HepG2 (cell line): ENCODE data around the gene NARS2. TPM values are rescaled to one million over a fixed set of nuclear protein-coding genes. Genes with fewer than 3 reads are reported as not detected.

Experiments used
- CBX2 ChIP-seq, 2 experiments: fragments of 200-600 bp in 1 of 2; sonication (generic); formaldehyde crosslinking in 1 of 2; IDR thresholded peaks; 2 replicates each; pipeline versions ENCODE4 v1.7.0 to v1.8.1; 2018 to 2022; ENCODE audit warnings: low read depth in 2 of 2, low read length in 1 of 2, mild to moderate bottlenecking in 1 of 2, missing genetic modification reagents in 1 of 2
- HMG20A ChIP-seq: IDR thresholded peaks from 2 replicates; pipeline ENCODE4 v1.6.1; 2016; ENCODE audit warnings: borderline replicate concordance
- ZNF839 ChIP-seq: sonication (generic); formaldehyde crosslinking; IDR thresholded peaks from 2 replicates; pipeline ENCODE4 v1.4.0; 2020; ENCODE audit warnings: missing genetic modification reagents, mild to moderate bottlenecking, borderline replicate concordance
- polyA plus RNA-seq, 8 experiments: library from polyadenylated mRNA; depleted of rRNA in 3 of 8; stranded (reverse) in 7 of 8; unstranded in 1 of 8; fragments of >200 nt; fragmentation: Illumina TruSeq in 4 of 8; extraction: Trizol in 4 of 8; gene quantifications; 2 replicates each; pipeline versions ENCODE4 v1.2.1 to v1.2.3, GENCODE V29; 2011 to 2016; ENCODE audit warnings: low read depth in 4 of 8, missing spikeins in 1 of 8, mixed read lengths in 1 of 8; ENCODE audit not compliant: insufficient read depth in 1 of 8
- total RNA-seq, 5 experiments: library from RNA; depleted of rRNA; stranded (reverse); fragments of >200 nt; fragmentation: Illumina TruSeq; extraction: Trizol; gene quantifications; 2 replicates each; pipeline ENCODE4 v1.2.3, GENCODE V29; 2016; ENCODE audit warnings: low read depth in 1 of 5
- TF ChIP-seq, protein P1 (sequence below): sonication (generic); formaldehyde crosslinking; IDR thresholded peaks from 2 replicates; pipeline ENCODE4 v1.4.0; 2020; ENCODE audit warnings: missing genetic modification reagents, borderline replicate concordance
- TF ChIP-seq, protein P2 (sequence below): fragments of 450-650 bp; IDR thresholded peaks from 2 replicates; pipeline ENCODE4 v1.6.1; 2017; ENCODE audit warnings: mild to moderate bottlenecking
- TF ChIP-seq, protein P3 (sequence below): IDR thresholded peaks from 2 replicates; pipeline ENCODE4 v1.6.1; 2016; ENCODE audit warnings: low read depth, missing genetic modification reagents, missing compliant biosample characterization

The NARS2 gene
- total and polyA plus RNA-seq, 2 of the 13 experiments (the other 11 are each of a cell fraction or from before 2014, with no cell fraction given) = 45.9 to 65.0 TPM

DNA sequence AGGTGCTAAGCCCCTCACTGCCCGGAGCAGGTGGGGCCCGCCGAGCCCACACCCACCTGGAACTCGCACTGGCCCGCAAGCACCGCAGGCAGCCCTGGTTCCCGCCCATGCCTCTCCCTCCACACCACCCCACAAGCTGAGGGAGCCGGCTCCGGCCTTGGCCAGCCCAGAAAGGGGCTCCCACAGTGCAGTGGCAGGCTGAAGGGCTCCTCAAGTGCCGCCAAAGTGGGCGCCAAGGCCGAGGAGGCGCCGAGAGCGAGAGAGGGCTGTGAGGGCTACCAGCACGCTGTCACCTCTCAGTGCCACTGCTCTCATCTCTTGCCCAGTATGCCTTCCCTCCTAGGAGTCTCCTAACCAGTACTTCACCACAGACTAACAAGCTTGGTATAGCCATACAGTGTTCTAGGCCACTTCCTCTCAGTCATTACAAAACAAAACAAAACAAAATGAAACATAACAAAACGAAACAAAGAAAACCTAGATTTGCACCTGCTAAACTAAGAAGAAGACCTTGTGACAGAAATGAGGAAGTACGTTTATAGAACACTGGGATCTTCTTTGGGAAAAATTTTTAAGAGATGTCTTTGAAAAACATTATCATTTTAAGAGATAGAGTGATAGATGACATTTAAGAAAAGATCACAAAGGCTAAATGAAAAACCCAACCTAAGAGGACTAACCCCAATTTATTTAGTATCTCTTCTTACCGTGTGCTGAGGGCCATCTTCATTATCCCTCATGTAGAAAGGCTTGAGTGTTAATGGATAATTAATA, 109.3 kb downstream of the NARS2 start (continued):
- TF ChIP-seq, protein P1, sequence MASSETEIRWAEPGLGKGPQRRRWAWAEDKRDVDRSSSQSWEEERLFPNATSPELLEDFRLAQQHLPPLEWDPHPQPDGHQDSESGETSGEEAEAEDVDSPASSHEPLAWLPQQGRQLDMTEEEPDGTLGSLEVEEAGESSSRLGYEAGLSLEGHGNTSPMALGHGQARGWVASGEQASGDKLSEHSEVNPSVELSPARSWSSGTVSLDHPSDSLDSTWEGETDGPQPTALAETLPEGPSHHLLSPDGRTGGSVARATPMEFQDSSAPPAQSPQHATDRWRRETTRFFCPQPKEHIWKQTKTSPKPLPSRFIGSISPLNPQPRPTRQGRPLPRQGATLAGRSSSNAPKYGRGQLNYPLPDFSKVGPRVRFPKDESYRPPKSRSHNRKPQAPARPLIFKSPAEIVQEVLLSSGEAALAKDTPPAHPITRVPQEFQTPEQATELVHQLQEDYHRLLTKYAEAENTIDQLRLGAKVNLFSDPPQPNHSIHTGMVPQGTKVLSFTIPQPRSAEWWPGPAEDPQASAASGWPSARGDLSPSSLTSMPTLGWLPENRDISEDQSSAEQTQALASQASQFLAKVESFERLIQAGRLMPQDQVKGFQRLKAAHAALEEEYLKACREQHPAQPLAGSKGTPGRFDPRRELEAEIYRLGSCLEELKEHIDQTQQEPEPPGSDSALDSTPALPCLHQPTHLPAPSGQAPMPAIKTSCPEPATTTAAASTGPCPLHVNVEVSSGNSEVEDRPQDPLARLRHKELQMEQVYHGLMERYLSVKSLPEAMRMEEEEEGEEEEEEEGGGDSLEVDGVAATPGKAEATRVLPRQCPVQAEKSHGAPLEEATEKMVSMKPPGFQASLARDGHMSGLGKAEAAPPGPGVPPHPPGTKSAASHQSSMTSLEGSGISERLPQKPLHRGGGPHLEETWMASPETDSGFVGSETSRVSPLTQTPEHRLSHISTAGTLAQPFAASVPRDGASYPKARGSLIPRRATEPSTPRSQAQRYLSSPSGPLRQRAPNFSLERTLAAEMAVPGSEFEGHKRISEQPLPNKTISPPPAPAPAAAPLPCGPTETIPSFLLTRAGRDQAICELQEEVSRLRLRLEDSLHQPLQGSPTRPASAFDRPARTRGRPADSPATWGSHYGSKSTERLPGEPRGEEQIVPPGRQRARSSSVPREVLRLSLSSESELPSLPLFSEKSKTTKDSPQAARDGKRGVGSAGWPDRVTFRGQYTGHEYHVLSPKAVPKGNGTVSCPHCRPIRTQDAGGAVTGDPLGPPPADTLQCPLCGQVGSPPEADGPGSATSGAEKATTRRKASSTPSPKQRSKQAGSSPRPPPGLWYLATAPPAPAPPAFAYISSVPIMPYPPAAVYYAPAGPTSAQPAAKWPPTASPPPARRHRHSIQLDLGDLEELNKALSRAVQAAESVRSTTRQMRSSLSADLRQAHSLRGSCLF (CRISPR knock-in tag) = no peak
- TF ChIP-seq, protein P2, sequence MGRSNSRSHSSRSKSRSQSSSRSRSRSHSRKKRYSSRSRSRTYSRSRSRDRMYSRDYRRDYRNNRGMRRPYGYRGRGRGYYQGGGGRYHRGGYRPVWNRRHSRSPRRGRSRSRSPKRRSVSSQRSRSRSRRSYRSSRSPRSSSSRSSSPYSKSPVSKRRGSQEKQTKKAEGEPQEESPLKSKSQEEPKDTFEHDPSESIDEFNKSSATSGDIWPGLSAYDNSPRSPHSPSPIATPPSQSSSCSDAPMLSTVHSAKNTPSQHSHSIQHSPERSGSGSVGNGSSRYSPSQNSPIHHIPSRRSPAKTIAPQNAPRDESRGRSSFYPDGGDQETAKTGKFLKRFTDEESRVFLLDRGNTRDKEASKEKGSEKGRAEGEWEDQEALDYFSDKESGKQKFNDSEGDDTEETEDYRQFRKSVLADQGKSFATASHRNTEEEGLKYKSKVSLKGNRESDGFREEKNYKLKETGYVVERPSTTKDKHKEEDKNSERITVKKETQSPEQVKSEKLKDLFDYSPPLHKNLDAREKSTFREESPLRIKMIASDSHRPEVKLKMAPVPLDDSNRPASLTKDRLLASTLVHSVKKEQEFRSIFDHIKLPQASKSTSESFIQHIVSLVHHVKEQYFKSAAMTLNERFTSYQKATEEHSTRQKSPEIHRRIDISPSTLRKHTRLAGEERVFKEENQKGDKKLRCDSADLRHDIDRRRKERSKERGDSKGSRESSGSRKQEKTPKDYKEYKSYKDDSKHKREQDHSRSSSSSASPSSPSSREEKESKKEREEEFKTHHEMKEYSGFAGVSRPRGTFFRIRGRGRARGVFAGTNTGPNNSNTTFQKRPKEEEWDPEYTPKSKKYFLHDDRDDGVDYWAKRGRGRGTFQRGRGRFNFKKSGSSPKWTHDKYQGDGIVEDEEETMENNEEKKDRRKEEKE = no peak
- TF ChIP-seq ZNF839 = no peak
- TF ChIP-seq, protein P3, sequence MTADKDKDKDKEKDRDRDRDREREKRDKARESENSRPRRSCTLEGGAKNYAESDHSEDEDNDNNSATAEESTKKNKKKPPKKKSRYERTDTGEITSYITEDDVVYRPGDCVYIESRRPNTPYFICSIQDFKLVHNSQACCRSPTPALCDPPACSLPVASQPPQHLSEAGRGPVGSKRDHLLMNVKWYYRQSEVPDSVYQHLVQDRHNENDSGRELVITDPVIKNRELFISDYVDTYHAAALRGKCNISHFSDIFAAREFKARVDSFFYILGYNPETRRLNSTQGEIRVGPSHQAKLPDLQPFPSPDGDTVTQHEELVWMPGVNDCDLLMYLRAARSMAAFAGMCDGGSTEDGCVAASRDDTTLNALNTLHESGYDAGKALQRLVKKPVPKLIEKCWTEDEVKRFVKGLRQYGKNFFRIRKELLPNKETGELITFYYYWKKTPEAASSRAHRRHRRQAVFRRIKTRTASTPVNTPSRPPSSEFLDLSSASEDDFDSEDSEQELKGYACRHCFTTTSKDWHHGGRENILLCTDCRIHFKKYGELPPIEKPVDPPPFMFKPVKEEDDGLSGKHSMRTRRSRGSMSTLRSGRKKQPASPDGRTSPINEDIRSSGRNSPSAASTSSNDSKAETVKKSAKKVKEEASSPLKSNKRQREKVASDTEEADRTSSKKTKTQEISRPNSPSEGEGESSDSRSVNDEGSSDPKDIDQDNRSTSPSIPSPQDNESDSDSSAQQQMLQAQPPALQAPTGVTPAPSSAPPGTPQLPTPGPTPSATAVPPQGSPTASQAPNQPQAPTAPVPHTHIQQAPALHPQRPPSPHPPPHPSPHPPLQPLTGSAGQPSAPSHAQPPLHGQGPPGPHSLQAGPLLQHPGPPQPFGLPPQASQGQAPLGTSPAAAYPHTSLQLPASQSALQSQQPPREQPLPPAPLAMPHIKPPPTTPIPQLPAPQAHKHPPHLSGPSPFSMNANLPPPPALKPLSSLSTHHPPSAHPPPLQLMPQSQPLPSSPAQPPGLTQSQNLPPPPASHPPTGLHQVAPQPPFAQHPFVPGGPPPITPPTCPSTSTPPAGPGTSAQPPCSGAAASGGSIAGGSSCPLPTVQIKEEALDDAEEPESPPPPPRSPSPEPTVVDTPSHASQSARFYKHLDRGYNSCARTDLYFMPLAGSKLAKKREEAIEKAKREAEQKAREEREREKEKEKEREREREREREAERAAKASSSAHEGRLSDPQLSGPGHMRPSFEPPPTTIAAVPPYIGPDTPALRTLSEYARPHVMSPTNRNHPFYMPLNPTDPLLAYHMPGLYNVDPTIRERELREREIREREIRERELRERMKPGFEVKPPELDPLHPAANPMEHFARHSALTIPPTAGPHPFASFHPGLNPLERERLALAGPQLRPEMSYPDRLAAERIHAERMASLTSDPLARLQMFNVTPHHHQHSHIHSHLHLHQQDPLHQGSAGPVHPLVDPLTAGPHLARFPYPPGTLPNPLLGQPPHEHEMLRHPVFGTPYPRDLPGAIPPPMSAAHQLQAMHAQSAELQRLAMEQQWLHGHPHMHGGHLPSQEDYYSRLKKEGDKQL (CRISPR knock-in tag) = no peak
- TF ChIP-seq CBX2 (IDR thresholded peaks at IDR 0.05; ENCODE audit: low read depth, low read length) = no peak
- TF ChIP-seq CBX2 (CRISPR knock-in tag; IDR thresholded peaks at IDR 0.05; ENCODE audit: low read depth) = no peak
- no peak for TF ChIP-seq HMG20A (CRISPR knock-in tag)
